CD14-positive monocyte (primary cell): ENCODE results near the gene PCDHB16. TPM values are rescaled to one million over a fixed set of nuclear protein-coding genes. Genes with fewer than 3 reads are reported as not detected.
"Not testable (repeated sequence)": the region's sequence is repeated elsewhere in the genome, so short reads cannot be mapped to it uniquely, and the experiment has no call there.

Experiments used
- DNase-seq, 3 donors: peaks; one replicate each; pipeline ENCODE4 v3.0.0-alpha.2; 2011 to 2022
- H2AFZ ChIP-seq: 2 replicates; pipeline ENCODE4 v1.6.0; 2012; ENCODE audit warnings: mild to moderate bottlenecking, low read depth, low read length, inconsistent platforms; ENCODE audit not compliant: insufficient read depth, poor library complexity, severe bottlenecking
- H3K27ac ChIP-seq, 2 donors: 1 replicate in 1 of 2; 2 replicates in 1 of 2; pipeline ENCODE4 v1.5.1; 2012 to 2013; ENCODE audit warnings: low read length in 2 of 2, control low read depth in 1 of 2, inconsistent platforms in 1 of 2, low read depth in 1 of 2, mild to moderate bottlenecking in 1 of 2
- H3K27me3 ChIP-seq, 2 donors: one replicate each; pipeline versions ENCODE4 v1.6.0 to v1.6.1; 2011 to 2013; ENCODE audit warnings: low read length in 2 of 2; ENCODE audit not compliant: control insufficient read depth in 2 of 2, insufficient read depth in 2 of 2
- H3K36me3 ChIP-seq, 2 donors: replicated peaks in 1 of 2; 1 replicate in 1 of 2; 2 replicates in 1 of 2; pipeline versions ENCODE4 v1.5.1 to v1.6.1; 2012 to 2013; ENCODE audit warnings: low read length in 2 of 2, control low read depth in 1 of 2, inconsistent platforms in 1 of 2, mild to moderate bottlenecking in 1 of 2; ENCODE audit not compliant: insufficient read depth in 2 of 2, control insufficient read depth in 1 of 2
- H3K4me1 ChIP-seq, 2 donors: 1 replicate in 1 of 2; 2 replicates in 1 of 2; pipeline versions ENCODE4 v1.5.1 to v1.6.1; 2012 to 2013; ENCODE audit warnings: low read length in 2 of 2, control low read depth in 1 of 2, inconsistent platforms in 1 of 2, mild to moderate bottlenecking in 1 of 2, moderate library complexity in 1 of 2; ENCODE audit not compliant: insufficient read depth in 2 of 2, control insufficient read depth in 1 of 2
- H3K4me2 ChIP-seq: replicated peaks from 2 replicates; pipeline ENCODE3; 2012; ENCODE audit warnings: low read length, moderate library complexity, mild to moderate bottlenecking; ENCODE audit not compliant: poor library complexity, severe bottlenecking; ENCODE audit errors: extremely low read depth
- H3K4me3 ChIP-seq, 3 experiments: fragments of 200-600 bp in 1 of 3; sonication (generic) in 1 of 3; replicated peaks in 1 of 3; 1 replicate in 2 of 3; 2 replicates in 1 of 3; pipeline ENCODE4 v1.5.1; 2011 to 2013; ENCODE audit warnings: low read length in 3 of 3, mild to moderate bottlenecking in 3 of 3, control low read depth in 2 of 3, low read depth in 2 of 3, inconsistent platforms in 1 of 3, moderate library complexity in 1 of 3
- H3K79me2 ChIP-seq: 2 replicates; pipeline ENCODE4 v1.6.0; 2012; ENCODE audit warnings: mild to moderate bottlenecking, control low read depth, inconsistent platforms, low read length, moderate library complexity; ENCODE audit not compliant: insufficient read depth
- H3K9ac ChIP-seq: 2 replicates; pipeline ENCODE4 v1.6.0; 2017; ENCODE audit warnings: low read length, mild to moderate bottlenecking; ENCODE audit not compliant: insufficient read depth, poor library complexity, severe bottlenecking
- H3K9me3 ChIP-seq, 2 donors: replicated peaks in 1 of 2; 1 replicate in 1 of 2; 2 replicates in 1 of 2; pipeline versions ENCODE4 v1.5.1 to v1.6.1; 2012 to 2013; ENCODE audit warnings: low read length in 2 of 2, control low read depth in 1 of 2; ENCODE audit not compliant: control insufficient read depth in 1 of 2, insufficient read depth in 1 of 2
- H4K20me1 ChIP-seq: 2 replicates; pipeline ENCODE4 v1.6.0; 2012; ENCODE audit warnings: mild to moderate bottlenecking, low read length, control low read depth, moderate library complexity; ENCODE audit not compliant: insufficient read depth
- H3K27ac Mint-ChIP-seq, 7 donors: one replicate each; pipeline ENCODE4 v1.8.0; 2020; ENCODE audit warnings: mild to moderate bottlenecking in 7 of 7, mixed read lengths in 7 of 7, moderate library complexity in 6 of 7, inconsistent platforms in 2 of 7
- H3K27me3 Mint-ChIP-seq, 3 donors: one replicate each; pipeline ENCODE4 v1.8.0; 2021 to 2022; ENCODE audit warnings: low read depth in 3 of 3, mild to moderate bottlenecking in 3 of 3, mixed read lengths in 3 of 3, moderate library complexity in 3 of 3, inconsistent platforms in 1 of 3
- H3K36me3 Mint-ChIP-seq, 2 donors: one replicate each; pipeline ENCODE4 v1.8.0; 2020; ENCODE audit warnings: mixed read lengths in 2 of 2, inconsistent platforms in 1 of 2, mild to moderate bottlenecking in 1 of 2
- H3K4me1 Mint-ChIP-seq: one replicate; pipeline ENCODE4 v1.8.0; 2020; ENCODE audit warnings: mild to moderate bottlenecking, mixed read lengths
- H3K4me3 Mint-ChIP-seq, 2 donors: one replicate each; pipeline ENCODE4 v1.8.0; 2020; ENCODE audit warnings: mild to moderate bottlenecking in 2 of 2, mixed read lengths in 2 of 2, moderate library complexity in 1 of 2
- H3K9me3 Mint-ChIP-seq, 7 donors: one replicate each; pipeline ENCODE4 v1.8.0; 2020 to 2022; ENCODE audit warnings: mixed read lengths in 7 of 7, mild to moderate bottlenecking in 6 of 7, moderate library complexity in 6 of 7, inconsistent platforms in 2 of 7
- CTCF ChIP-seq: fragments of 200-600 bp; IDR thresholded peaks from one replicate; pipeline ENCODE4 v1.8.0; 2022; ENCODE audit warnings: antibody characterized with exemption, mild to moderate bottlenecking
- WGBS: methylation state at CpG from one replicate; pipeline ENCODE4 v1.1.5; 2013; ENCODE audit warnings: missing lambda C conversion rate; ENCODE audit not compliant: insufficient coverage; 5-methylcytosine and 5-hydroxymethylcytosine counted together
- intact Hi-C, 2 donors: fragments of 100-400 bp; cut with micrococcal nuclease; formaldehyde crosslinking; loops; one replicate each; pipeline versions ENCODE4 v1.15.0 to v1.15.1; 2023
- polyA plus RNA-seq, 3 donors: library from polyadenylated mRNA; depleted of rRNA in 1 of 3; unstranded in 2 of 3; stranded (reverse) in 1 of 3; fragments of 300-500 nt in 2 of 3; fragments of >200 nt in 1 of 3; fragmentation: Illumina TruSeq in 2 of 3; gene quantifications; 1 replicate in 2 of 3; 2 replicates in 1 of 3; pipeline ENCODE4 v1.2.3, GENCODE V29; 2012 to 2021

Gene PCDHB16
- polyA plus RNA-seq, 3 donors, result not detected

GRCh38 chr5:141180313-141180712 lies 1.9 kb upstream of the PCDHB16 start:
- no peaks in the 10 kb centered on the region for H3K4me1 ChIP-seq
- no peak for DNase-seq
- H3K9me3 ChIP-seq, result peaks cover 43 to 55% of the 10 kb centered on the region in 2 donors
- H3K79me2 ChIP-seq, result no peaks in the 10 kb centered on the region
- no peak overlapping the region for H3K4me3 ChIP-seq
- H3K4me3 Mint-ChIP-seq, result no peak overlapping the region
- WGBS, result no CpG with 5 or more reads among the region's 1 CpG
- no peak overlapping the region for H2AFZ ChIP-seq
- no peak overlapping the region for H3K9ac ChIP-seq
- no peaks in the 10 kb centered on the region for H3K4me1 Mint-ChIP-seq
- H3K27ac ChIP-seq, result no peak overlapping the region
- H3K36me3 ChIP-seq, result no peaks in the 10 kb centered on the region
- H3K4me2 ChIP-seq, result no peak overlapping the region
- H3K9me3 Mint-ChIP-seq, result peaks cover 12 to 37% (median 32%) of the 10 kb centered on the region in 7 donors
- H3K27ac Mint-ChIP-seq, result no peak overlapping the region
- H3K36me3 Mint-ChIP-seq, result no peaks in the 10 kb centered on the region
- intact Hi-C loops, result no loop called here
- TF ChIP-seq CTCF, result no peak
- no peaks in the 10 kb centered on the region for H4K20me1 ChIP-seq
- H3K27me3 Mint-ChIP-seq, result peaks cover 4 to 29% (median 12%) of the 10 kb centered on the region in 3 donors
- H3K27me3 ChIP-seq, result peaks cover 8 to 20% of the 10 kb centered on the region in 2 donors

DNA sequence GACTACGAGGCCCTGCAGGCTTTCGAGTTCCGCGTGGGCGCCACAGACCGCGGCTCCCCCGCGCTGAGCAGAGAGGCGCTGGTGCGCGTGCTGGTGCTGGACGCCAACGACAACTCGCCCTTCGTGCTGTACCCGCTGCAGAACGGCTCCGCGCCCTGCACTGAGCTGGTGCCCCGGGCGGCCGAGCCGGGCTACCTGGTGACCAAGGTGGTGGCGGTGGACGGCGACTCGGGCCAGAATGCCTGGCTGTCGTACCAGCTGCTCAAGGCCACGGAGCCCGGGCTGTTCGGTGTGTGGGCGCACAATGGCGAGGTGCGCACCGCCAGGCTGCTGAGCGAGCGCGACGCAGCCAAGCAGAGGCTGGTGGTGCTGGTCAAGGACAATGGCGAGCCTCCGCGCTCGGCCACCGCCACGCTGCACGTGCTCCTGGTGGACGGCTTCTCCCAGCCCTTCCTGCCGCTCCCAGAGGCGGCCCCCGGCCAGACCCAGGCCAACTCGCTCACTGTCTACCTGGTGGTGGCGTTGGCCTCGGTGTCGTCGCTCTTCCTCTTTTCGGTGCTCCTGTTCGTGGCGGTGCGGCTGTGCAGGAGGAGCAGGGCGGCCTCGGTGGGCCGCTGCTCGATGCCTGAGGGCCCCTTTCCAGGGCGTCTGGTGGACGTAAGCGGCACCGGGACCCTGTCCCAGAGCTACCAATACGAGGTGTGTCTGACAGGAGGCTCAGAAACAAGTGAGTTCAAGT lies 2.1 kb downstream of the PCDHB16 start:
- H3K27ac ChIP-seq, H4K20me1 ChIP-seq, H3K4me3 ChIP-seq, H3K4me1 Mint-ChIP-seq, H3K9ac ChIP-seq, H2AFZ ChIP-seq, H3K4me2 ChIP-seq, H3K27ac Mint-ChIP-seq, intact Hi-C loops, H3K36me3 Mint-ChIP-seq, H3K4me1 ChIP-seq, H3K79me2 ChIP-seq, H3K36me3 ChIP-seq, DNase-seq: not testable (repeated sequence)
- 30% methylated on average over 27 of the region's 69 CpGs for WGBS
- H3K4me3 Mint-ChIP-seq, result peak overlapping the region in 1 of 2 donors; percentile 57
- peaks cover 43 to 47% of the 10 kb centered on the region in 2 donors for H3K9me3 ChIP-seq
- H3K9me3 Mint-ChIP-seq, result peaks cover 16 to 58% (median 50%) of the 10 kb centered on the region in 7 donors
- H3K27me3 Mint-ChIP-seq, result peaks cover 11 to 45% (median 28%) of the 10 kb centered on the region in 3 donors
- H3K27me3 ChIP-seq, result peaks cover 0 to 29% of the 10 kb centered on the region in 2 donors
